Stimulated activated naive B cell treated with anti-CD40 and anti-IgM and Interleukin-4, amounts not matched to agents 10 μg/mL and 1 μg/mL and 100 μg/mL, for 72 hours (primary cell): ENCODE results near the gene IFIT2.
"Not testable (repeated sequence)": the region's sequence is repeated elsewhere in the genome, so short reads cannot be mapped to it uniquely, and the experiment has no call there.

Source experiments
- ATAC-seq, 2 donors: fragments of 150-1000 bp; cut with Tn5 transposase; replicated peaks; 2 replicates each; pipeline ENCODE4 v1.10.0; 2021; ENCODE audit warnings: moderate library complexity in 1 of 2
- DNase-seq: peaks from one replicate; pipeline ENCODE4 v3.0.0; 2021
- H3K27ac Mint-ChIP-seq: one replicate; pipeline ENCODE4 v1.8.0; 2022; ENCODE audit warnings: mild to moderate bottlenecking, mixed read lengths
- H3K27me3 Mint-ChIP-seq, 2 donors: one replicate each; pipeline ENCODE4 v1.8.0; 2022; ENCODE audit warnings: mixed read lengths in 2 of 2
- H3K36me3 Mint-ChIP-seq, 2 donors: one replicate each; pipeline ENCODE4 v1.8.0; 2022; ENCODE audit warnings: mixed read lengths in 2 of 2, mild to moderate bottlenecking in 1 of 2
- H3K4me1 Mint-ChIP-seq, 2 donors: one replicate each; pipeline ENCODE4 v1.8.0; 2022; ENCODE audit warnings: mixed read lengths in 2 of 2, mild to moderate bottlenecking in 1 of 2
- H3K4me3 Mint-ChIP-seq, 2 donors: one replicate each; pipeline ENCODE4 v1.8.0; 2022; ENCODE audit warnings: mild to moderate bottlenecking in 2 of 2, mixed read lengths in 2 of 2, moderate library complexity in 1 of 2
- H3K9me3 Mint-ChIP-seq, 2 donors: one replicate each; pipeline ENCODE4 v1.8.0; 2022; ENCODE audit warnings: mixed read lengths in 2 of 2, mild to moderate bottlenecking in 1 of 2

Gene IFIT2, protein sequence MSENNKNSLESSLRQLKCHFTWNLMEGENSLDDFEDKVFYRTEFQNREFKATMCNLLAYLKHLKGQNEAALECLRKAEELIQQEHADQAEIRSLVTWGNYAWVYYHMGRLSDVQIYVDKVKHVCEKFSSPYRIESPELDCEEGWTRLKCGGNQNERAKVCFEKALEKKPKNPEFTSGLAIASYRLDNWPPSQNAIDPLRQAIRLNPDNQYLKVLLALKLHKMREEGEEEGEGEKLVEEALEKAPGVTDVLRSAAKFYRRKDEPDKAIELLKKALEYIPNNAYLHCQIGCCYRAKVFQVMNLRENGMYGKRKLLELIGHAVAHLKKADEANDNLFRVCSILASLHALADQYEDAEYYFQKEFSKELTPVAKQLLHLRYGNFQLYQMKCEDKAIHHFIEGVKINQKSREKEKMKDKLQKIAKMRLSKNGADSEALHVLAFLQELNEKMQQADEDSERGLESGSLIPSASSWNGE

DNA sequence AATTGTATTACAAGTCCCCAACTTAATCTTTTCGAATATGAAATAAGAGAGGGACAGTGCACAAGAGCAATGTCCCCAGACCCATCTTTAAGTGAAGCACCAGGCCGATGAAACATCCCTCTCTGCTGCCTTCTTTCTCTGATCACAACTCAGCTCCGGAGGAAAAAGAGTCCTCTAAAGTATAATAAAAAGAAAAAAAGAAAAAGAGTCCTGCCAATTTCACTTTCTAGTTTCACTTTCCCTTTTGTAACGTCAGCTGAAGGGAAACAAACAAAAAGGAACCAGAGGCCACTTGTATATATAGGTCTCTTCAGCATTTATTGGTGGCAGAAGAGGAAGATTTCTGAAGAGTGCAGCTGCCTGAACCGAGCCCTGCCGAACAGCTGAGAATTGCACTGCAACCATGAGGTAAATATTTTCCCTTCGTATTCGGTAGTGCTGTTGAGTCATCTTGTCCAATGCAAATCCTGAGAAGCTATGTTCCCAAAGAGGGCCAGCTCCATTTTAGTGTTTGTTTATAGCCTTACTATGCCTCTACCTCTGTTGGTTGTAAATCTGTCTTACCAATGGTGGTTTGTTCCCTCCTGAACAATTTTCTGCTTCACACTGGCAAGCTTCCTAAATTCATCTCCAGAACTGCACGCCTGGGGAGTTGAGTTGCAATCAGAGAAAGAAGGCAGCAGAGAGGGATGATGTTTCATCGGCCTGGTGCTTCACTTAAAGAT is at the start of gene IFIT2:
TSS of gene IFIT2 (plus strand) at position 326 of the 725 bp plus-strand sequence. CDS start at position 404, 78 bp downstream.
- Mint-ChIP-seq H3K27ac (peak within 1 kb of the TSS; percentile 95), H3K9me3 (peaks cover 0 to 2% of the 10 kb centered on the region in 2 donors), H3K36me3 (peaks cover 2 to 10% of the 10 kb centered on the region in 2 donors), H3K27me3 (no peaks in the 10 kb centered on the region), H3K4me3 (peak within 1 kb of the TSS; percentile 85 to 87), H3K4me1 (peaks cover 21 to 50% of the 10 kb centered on the region in 2 donors)
- ATAC-seq, result peak; percentile 82 to 86
- no peak for DNase-seq

DNA sequence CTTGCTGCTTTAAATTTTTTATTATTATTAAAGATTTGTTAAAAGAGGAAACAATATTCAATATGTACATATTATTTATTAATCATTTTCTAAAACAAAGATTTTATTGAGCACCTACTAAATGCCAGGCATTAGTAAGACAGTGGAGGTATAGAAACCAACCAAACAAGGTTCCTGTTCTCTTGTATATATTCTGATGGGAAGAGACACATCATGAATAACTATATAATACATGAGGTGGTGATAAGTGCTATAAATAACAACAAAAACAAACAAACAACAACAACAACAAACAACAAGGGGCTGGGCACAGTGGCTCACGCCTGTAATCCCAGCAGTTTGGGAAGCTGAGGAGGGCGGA is 49.6 kb upstream of the IFIT2 start:
- no peak for ATAC-seq
- Mint-ChIP-seq H3K9me3 (peaks cover 10 to 11% of the 10 kb centered on the region in 2 donors), H3K4me3 (peak overlapping the region in 1 of 2 donors; percentile 94), H3K27ac (peak overlapping the region; percentile 51), H3K27me3 (no peaks in the 10 kb centered on the region), H3K36me3 (peaks cover 12 to 15% of the 10 kb centered on the region in 2 donors), H3K4me1 (peaks cover 16 to 26% of the 10 kb centered on the region in 2 donors)
- no peak for DNase-seq

DNA sequence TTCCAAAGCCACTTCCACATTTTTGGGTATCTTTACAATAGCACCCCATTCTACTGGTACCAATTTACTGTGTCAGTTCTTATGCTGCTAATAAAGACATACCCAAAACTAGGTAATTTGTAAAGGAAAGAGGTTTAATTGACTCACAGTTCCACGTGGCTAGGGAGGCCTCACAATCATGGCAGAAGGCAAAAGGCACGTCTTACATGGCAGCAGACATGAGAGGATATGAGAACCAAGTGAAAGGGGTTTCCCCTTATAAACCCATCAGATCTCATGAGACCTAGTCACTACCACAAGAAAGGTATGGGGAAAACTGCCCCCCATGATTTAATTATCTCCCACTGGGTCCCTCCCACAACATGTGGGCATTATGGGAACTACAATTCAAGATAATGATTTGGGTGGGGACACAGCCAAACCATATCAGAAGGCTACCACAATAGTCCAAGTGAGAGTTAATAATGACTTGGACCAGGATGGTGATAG is 46.7 kb upstream of the IFIT2 start:
- H3K4me1 Mint-ChIP-seq, result peaks cover 10 to 13% of the 10 kb centered on the region in 2 donors
- H3K27ac Mint-ChIP-seq, DNase-seq, H3K4me3 Mint-ChIP-seq, H3K27me3 Mint-ChIP-seq, ATAC-seq: not testable (repeated sequence)
- peaks cover 10 to 11% of the 10 kb centered on the region in 2 donors for H3K9me3 Mint-ChIP-seq
- H3K36me3 Mint-ChIP-seq, result peaks cover 8 to 11% of the 10 kb centered on the region in 2 donors

DNA sequence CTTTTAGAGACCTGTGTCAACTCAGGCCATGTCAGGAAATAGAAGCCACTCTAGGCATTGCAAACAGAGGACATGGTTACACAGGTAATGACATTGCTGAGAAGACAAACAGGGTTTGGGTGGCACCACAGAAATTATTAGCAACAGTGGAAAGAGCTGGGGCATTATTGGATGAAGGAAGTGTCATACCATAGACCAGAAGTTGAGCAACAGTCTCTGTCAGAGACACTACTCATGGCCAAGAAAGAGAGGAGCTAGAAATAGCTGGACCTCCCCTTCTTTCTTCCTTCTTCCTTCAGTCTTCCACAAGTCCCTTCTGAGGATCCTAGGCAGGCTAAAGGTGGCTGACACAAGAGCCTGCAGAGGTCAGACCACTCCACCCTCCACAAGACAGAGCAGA is 46.1 kb upstream of the IFIT2 start:
- peaks cover 10 to 11% of the 10 kb centered on the region in 2 donors for H3K9me3 Mint-ChIP-seq
- H3K27ac Mint-ChIP-seq, result no peak overlapping the region
- peaks cover 8 to 11% of the 10 kb centered on the region in 2 donors for H3K36me3 Mint-ChIP-seq

DNA sequence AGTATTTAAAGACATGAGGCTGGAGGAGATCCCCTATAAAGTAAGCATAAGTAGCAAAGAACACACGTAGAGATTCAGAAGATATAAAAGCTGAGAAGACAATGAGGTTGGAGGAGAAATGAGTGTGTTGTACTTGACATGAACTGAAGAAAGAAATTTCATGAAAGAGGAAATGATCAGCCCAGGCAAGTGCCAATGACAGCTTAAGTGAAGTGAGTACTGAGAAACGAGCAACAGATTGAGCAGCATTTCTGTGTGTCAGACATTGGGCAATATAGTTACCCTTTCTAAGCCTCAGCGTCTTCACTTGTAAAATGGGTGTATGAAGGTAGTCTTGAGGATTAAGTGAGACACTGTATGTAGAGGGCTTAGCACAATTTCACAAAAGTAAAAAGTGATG is 45.5 kb upstream of the IFIT2 start:
- Mint-ChIP-seq H3K36me3 (peaks cover 8 to 11% of the 10 kb centered on the region in 2 donors), H3K9me3 (peaks cover 10 to 11% of the 10 kb centered on the region in 2 donors), H3K27ac (no peak overlapping the region), H3K4me3 (no peak overlapping the region), H3K4me1 (peaks cover 6 to 10% of the 10 kb centered on the region in 2 donors), H3K27me3 (no peaks in the 10 kb centered on the region)
- ATAC-seq (no peak), DNase-seq (no peak)

More for the DNA sequence above, 46.1 kb upstream of the IFIT2 start:
- Mint-ChIP-seq H3K27me3 (no peaks in the 10 kb centered on the region), H3K4me3 (no peak overlapping the region), H3K4me1 (peaks cover 11 to 13% of the 10 kb centered on the region in 2 donors)
- DNase-seq (no peak), ATAC-seq (no peak)

DNA sequence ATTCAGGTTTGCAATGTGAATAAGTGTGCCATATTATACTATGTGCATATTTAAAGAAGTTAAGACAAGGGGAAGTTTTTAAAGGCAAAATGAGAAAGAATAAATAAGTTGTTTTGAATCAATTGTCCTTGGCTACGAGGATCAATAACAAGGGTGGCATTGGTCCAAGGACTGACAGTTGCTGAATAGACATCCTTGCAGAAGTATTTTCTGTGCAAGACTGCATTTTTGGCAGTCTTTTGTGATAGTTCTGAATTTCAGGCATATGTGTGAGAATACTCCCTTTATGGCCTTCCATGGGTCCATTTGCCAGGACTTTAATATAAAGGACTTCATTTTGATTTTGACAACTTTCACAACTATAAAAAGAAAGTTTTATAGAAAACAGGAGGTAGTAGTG is 44.9 kb upstream of the IFIT2 start:
- DNase-seq, result no peak
- no peak for ATAC-seq
- Mint-ChIP-seq H3K9me3 (peaks cover 10 to 11% of the 10 kb centered on the region in 2 donors), H3K27ac (no peak overlapping the region), H3K27me3 (no peaks in the 10 kb centered on the region), H3K4me3 (no peak overlapping the region), H3K36me3 (peaks cover 8 to 11% of the 10 kb centered on the region in 2 donors), H3K4me1 (peaks cover 6 to 10% of the 10 kb centered on the region in 2 donors)

DNA sequence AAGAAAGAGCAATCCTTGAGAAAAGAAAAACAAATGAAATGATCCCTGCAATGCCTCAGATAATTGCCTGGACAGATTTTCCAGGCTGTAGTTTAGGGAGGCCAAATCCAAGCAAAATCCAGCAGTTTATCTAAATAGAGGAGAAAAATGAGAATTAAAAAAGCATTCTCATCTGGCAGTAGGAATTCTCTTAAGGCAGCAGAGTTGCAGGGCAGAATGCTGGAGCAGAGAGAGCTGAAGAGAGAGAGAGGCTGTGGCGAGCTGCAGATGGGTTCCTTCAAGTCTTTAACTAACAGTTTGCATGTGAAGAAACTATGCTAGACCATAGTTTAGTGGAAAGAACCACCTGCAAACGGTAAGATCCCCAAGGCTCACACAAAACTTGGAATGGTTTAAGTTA is 44.3 kb upstream of the IFIT2 start:
- H3K4me3 Mint-ChIP-seq, result no peak overlapping the region
- H3K9me3 Mint-ChIP-seq, result peaks cover 10 to 11% of the 10 kb centered on the region in 2 donors
- DNase-seq (no peak), ATAC-seq (no peak)
- H3K27me3 Mint-ChIP-seq, result no peaks in the 10 kb centered on the region
- H3K27ac Mint-ChIP-seq, result no peak overlapping the region
- peaks cover 8 to 11% of the 10 kb centered on the region in 2 donors for H3K36me3 Mint-ChIP-seq
- peaks cover 6 to 10% of the 10 kb centered on the region in 2 donors for H3K4me1 Mint-ChIP-seq

DNA sequence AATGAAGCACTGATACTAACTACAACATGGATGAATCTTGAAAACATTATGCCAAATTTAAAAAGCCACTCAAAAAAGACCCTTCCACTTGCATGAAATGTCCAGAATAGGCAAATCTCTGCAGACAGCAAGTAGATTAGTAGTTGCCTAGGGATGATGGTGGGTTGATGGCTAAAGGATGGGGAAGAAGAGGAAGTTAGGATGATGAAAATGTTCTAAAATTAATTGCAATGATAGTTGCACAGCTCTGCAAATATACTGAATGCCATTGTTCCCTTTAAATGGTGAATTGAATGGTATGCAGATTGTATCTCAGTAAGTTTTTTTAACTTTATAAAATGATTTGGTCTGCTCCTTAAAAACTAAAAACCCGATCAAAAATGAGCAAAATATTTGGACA is 43.0 kb upstream of the IFIT2 start:
- no peaks in the 10 kb centered on the region for H3K27me3 Mint-ChIP-seq
- ATAC-seq (no peak), DNase-seq (no peak)
- H3K27ac Mint-ChIP-seq, result no peak overlapping the region
- peaks cover 8 to 11% of the 10 kb centered on the region in 2 donors for H3K36me3 Mint-ChIP-seq
- H3K4me3 Mint-ChIP-seq, result no peak overlapping the region
- H3K9me3 Mint-ChIP-seq, result peaks cover 9 to 10% of the 10 kb centered on the region in 2 donors
- H3K4me1 Mint-ChIP-seq, result peaks cover 6 to 19% of the 10 kb centered on the region in 2 donors

DNA sequence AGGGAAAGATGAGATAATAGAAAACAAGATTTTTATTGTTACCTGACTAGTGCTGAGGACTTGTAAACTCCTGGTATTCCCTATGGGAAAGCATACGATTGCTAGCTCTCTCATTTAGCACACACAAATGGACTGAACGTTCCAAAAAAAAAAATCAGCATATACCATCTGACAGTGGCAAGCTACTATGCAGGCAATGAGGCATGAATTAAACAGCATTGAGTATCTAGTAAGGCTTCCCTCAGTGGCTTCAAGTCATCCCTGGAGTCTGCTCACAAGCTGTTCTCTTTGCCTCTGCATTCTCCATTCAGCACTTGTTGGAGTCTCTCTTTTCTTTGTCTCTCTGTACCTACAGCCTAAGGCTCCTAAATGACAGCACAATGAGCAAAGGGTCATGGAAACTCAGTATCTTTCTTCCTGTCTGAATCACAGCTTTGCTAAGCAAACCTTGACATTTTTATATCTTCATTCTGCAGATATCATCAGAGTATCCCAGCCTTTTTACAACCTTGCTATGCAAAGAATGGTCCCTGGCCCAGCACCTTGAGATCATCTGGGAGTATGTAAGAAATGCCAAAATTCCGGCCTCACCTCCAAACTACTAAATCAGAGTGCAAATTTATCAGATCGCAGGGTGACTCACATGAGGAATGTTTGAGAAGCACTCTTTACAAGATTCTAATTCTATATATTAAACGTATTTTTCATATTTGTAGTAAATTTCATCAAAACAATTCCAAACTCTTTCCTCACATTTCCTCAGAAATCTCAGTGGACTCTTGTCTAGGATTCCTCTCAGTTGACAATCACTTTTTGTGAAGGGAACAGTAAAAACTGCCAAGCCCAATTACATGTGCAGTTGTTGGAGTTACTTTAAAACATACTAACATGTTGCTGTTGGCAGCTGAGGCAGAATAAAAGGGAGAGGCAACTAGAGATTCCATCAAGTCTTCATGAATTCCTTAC is 39.5 kb upstream of the IFIT2 start:
- no peak overlapping the region for H3K27ac Mint-ChIP-seq
- no peaks in the 10 kb centered on the region for H3K27me3 Mint-ChIP-seq
- H3K4me3 Mint-ChIP-seq, result no peak overlapping the region

DNA sequence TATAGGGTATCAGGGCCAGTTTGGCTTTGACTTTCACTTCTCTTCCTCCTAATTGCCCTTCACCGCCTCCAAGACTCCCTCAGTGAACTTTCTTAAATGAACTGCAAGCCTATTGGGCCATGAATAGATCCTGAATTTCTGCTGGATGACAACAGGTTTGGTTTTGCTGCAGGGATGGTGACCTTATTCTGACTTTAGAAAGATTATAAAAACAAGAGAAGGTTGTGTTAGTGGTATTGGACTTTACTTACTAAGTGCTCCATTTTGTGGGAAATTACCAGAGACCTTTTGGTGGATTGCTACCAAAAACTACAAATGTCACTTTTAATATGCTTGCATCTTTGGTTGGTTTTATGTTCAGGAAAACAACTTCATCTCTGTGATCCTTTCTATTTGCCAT is 38.8 kb upstream of the IFIT2 start:
- no peak overlapping the region for H3K27ac Mint-ChIP-seq
- H3K9me3 Mint-ChIP-seq, result peaks cover 0 to 8% of the 10 kb centered on the region in 2 donors
- H3K4me1 Mint-ChIP-seq, result peaks cover 4 to 19% of the 10 kb centered on the region in 2 donors
- ATAC-seq (no peak), DNase-seq (no peak)
- H3K4me3 Mint-ChIP-seq, result no peak overlapping the region
- H3K27me3 Mint-ChIP-seq, result no peaks in the 10 kb centered on the region
- no peaks in the 10 kb centered on the region for H3K36me3 Mint-ChIP-seq

More for the DNA sequence above, 39.5 kb upstream of the IFIT2 start:
- DNase-seq (no peak), ATAC-seq (no peak)
- peaks cover 0 to 8% of the 10 kb centered on the region in 2 donors for H3K9me3 Mint-ChIP-seq
- peaks cover 4 to 19% of the 10 kb centered on the region in 2 donors for H3K4me1 Mint-ChIP-seq
- no peaks in the 10 kb centered on the region for H3K36me3 Mint-ChIP-seq

DNA sequence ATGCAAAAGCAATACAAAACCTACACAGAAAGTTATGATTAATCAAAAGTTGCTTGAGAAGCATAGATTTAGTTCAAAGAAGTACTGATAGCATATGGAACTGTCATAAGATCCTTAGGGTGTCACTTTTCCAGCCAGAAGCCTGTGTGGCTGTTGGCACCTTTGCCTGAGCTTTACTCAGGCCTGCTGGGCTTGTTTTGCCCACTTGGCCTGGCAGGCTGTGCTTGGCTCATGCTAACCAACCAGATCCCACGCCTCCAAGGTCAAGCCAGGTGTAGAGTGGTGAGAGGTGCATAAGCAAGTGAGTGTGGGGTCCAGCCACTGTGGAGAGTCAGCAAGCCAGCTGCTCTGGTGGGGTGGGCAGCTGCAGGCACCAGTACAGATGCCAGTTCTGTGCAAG is 38.3 kb upstream of the IFIT2 start:
- H3K4me1 Mint-ChIP-seq, result peaks cover 4 to 19% of the 10 kb centered on the region in 2 donors
- H3K27ac Mint-ChIP-seq, result no peak overlapping the region
- no peaks in the 10 kb centered on the region for H3K27me3 Mint-ChIP-seq
- no peak for DNase-seq
- H3K9me3 Mint-ChIP-seq, result peaks cover 0 to 8% of the 10 kb centered on the region in 2 donors
- H3K4me3 Mint-ChIP-seq, result no peak overlapping the region
- no peak for ATAC-seq
- no peaks in the 10 kb centered on the region for H3K36me3 Mint-ChIP-seq

DNA sequence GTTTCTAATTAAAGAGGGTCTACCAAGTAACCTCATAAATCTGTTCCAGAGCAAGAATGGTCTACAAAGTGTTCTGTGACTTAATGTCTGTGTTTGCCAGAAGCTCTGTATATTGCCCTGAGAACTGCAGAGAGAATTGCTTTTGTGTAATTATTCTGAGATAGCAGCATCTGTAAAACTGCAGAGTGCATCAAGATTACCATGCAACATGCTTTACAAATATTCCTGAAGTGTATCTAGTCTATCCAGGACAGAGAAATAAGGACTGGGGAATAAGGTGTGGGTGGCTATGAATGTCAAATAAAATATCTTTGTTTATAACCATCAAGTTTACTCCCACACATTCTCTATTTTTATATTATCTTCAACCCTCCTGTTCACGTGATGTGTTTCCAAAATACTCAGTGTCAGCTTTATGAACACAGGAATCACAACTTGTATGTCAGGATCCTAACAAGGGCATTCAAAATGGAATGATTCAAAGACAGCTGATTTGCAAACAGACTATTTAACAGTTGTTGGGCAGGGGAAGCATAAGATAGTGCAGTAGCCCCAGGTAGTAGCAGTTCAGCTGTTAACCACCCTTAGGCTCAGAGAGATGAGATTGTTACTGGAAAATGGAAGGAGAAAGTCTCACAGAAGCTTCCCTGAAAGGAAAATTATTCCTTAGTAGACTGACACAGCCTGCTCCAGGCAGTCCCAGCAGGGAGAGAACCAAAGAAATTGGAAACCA is 35.0 kb upstream of the IFIT2 start:
- Mint-ChIP-seq H3K9me3 (peaks cover 0 to 8% of the 10 kb centered on the region in 2 donors), H3K36me3 (no peaks in the 10 kb centered on the region), H3K27ac (no peak overlapping the region), H3K4me1 (peaks cover 0 to 9% of the 10 kb centered on the region in 2 donors), H3K4me3 (no peak overlapping the region), H3K27me3 (peaks cover 0 to 3% of the 10 kb centered on the region in 2 donors)
- ATAC-seq, result no peak
- DNase-seq, result no peak
